Measurements from ENCODE around the gene SEMG1. TPM values are rescaled to one million over a fixed set of nuclear protein-coding genes. Genes with fewer than 3 reads are reported as not detected.

SEMG1 gene
- total RNA-seq, 2 donors from 2014 or later: not detected

DNA sequence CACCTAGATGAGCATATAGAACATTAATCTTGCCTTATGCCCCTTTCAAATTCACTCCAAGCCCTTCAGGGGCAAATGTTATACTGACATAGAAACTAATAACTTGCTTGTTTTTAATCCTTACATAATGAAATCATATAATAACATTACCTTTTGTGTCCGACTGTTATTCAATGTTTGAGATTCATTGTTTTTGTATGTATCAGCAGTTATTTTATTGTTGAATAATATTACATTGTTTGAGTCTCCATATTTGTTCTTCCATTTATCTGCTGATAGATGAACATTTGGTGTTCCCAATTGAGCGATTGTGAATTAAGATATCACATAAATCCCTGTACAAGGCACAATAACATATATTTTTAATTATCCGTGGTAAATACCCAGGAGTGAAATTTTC, 6.0 kb downstream of the SEMG1 start:
- intact Hi-C loops (cut with DNase I): no loop called here
- no peak for DNase-seq (ENCODE audit: low spot score)

DNA sequence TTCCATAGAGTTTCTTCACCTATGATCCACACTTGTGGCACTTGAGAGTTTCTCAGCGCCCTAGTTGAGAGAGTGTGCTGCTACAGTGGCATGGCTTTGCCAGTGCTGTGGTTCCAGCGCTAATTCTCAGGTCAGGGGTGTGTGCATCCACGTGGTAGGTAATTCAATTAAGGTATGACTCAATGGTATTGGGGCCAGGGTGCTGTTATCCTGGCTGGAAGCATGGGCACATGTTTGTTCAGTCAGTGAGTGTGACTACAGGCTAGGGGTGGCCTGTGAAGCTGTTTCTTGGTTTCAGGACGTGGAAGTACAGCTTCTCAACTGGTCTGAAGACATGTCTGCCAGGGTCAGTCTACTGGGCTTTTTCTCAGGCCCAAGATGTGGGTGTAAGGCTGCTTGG, 11.3 kb downstream of the SEMG1 start:
- DNase-seq (ENCODE audit: low spot score): no peak
- intact Hi-C loops (cut with DNase I): no loop called here

DNA sequence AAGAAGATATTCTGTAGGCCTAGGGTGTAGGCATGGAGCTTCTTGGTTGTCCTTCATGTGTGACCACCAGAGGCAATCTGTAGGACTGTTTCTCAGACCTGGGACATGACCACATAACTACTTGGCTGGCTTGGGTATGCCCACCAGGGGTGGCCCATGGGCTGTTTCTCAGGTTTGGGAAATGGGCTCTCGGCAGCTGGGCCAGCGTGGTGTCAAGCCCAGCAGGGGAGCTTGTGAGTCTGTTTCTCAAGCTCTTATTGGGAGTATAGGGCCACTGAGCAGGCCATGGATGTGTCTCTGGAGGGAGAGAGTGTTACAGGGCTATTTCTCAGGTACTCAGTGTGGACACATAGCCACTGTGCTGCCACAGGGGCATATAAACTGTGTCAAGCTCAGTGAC, 11.8 kb downstream of the SEMG1 start:
- intact Hi-C loops (cut with DNase I): no loop called here
- DNase-seq (ENCODE audit: low spot score): no peak

DNA sequence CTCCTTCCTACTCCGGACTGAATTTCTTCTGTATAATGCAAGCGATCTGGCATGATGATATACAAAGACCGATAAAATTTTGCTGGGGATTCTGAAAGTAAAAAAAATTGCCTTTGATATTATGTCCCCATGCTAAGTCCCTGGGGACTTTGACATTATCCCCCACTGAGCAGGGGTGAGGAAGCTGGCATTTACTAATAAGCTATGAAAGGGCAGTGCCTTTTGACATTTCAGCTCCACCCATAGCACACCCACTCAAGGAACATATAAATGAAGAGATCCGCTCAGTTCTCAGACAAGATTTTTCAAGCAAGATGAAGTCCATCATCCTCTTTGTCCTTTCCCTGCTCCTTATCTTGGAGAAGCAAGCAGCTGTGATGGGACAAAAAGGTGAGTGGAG, 14.2 kb downstream of the SEMG1 start, which contains the start of gene SEMG2:
Gene SEMG2, plus strand, starts transcription at position 298 of the 400 bp plus-strand sequence. Its CDS starts 17 bp downstream, at position 315.
- intact Hi-C loops (cut with DNase I): no loop called here
- DNase-seq (ENCODE audit: low spot score): no peak

GRCh38 chr20:45223136-45223535, 16.3 kb downstream of the SEMG1 start:
- DNase-seq (ENCODE audit: low spot score): no peak
- intact Hi-C loops (cut with DNase I): no loop called here

GRCh38 chr20:45226287-45226686, 19.5 kb downstream of the SEMG1 start:
- no peak for DNase-seq (ENCODE audit: low spot score)
- intact Hi-C loops (cut with DNase I): no loop called here

DNA sequence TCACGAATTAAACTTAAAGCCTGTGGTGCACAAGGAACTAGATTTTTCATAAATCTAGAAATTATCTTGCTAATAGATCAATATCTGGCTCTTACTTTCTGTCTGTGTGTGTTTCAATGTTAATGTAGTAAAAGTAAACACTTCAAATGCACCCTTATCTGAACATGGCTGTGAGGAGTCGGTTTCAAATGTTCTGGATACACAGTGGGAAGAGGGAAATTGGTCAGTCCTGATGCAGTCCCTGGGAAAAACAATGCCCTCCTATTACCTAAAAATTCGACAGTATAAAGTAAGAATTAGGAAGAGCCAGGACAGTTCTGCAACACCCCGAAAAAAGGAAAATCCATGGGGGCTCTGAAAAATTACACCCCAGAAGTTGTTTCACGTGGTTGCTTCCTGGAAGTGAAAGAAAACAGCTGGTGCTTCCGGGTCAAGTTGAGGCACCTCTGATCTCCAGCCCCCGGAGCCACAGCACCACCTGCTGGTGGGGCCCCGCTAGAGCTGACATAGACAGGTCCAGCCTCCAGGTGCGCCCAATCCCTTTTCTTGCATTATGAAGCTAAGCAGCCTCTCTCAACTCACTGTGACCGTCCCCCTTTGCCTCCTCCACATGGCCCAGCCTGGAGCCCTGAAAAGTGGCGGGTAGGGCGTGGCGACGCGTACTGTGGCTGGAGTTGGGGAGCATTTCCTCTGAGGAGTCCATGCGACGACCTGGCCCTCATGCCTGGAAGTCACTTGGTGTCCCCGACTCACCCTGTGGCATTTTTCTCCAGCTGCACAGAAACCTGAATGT, 22.6 kb downstream of the SEMG1 start:
- DNase-seq (ENCODE audit: low spot score): no peak
- intact Hi-C loops (cut with DNase I): no loop called here

DNA sequence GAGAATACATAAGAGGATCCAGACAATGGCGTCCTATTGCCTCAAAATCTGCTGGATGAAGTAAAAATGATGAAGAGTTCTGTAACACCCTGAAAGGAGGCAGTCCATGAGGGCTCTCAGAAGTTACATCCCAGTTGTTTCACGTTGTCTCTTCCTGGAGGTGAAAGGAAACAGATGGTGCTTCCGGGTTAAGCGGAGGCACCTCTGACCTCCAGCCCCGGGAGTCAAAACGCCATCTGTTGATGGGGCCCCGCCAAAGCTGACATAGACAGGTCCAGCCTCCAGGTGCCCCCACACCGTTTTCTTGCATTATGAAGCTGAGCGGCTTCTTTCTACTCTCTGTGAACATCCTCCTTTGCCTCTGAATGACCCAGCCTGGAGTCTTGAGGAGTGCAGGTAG, 23.8 kb downstream of the SEMG1 start:
- intact Hi-C loops (cut with DNase I): no loop called here
- DNase-seq (ENCODE audit: low spot score): no peak

DNA sequence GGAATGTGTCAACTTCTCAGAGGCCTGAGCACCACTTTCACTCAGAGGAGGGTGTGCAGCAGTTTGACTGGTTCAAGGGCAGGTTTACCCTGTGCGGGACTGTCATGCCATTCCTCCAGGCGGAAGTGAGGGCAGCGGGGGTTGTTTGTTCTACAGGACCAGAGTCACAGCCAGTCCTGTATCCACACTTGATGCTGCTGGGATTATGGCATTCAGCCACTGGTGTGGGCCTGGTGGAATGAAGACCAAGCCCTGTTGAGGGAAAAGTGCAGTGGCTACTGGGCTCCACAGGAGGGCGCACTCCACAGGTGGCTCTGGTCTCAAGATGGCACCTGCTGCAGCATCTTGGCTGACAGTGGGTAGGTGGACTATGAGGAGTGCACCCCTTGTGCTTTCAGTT, 29.2 kb downstream of the SEMG1 start:
- intact Hi-C loops (cut with DNase I): no loop called here
- no peak for DNase-seq (ENCODE audit: low spot score)

- no peak for DNase-seq (ENCODE audit: low spot score)
- intact Hi-C loops (cut with DNase I): no loop called here
Measured at GRCh38 chr20:45238139-45238538, 31.3 kb downstream of the SEMG1 start.

- intact Hi-C loops (cut with DNase I): no loop called here
- DNase-seq (ENCODE audit: low spot score): no peak
Measured at GRCh38 chr20:45246109-45246508, 39.3 kb downstream of the SEMG1 start.

GRCh38 chr20:45247865-45248264, 41.0 kb downstream of the SEMG1 start:
- DNase-seq (ENCODE audit: low spot score): no peak
- intact Hi-C loops (cut with DNase I): no loop called here

DNA sequence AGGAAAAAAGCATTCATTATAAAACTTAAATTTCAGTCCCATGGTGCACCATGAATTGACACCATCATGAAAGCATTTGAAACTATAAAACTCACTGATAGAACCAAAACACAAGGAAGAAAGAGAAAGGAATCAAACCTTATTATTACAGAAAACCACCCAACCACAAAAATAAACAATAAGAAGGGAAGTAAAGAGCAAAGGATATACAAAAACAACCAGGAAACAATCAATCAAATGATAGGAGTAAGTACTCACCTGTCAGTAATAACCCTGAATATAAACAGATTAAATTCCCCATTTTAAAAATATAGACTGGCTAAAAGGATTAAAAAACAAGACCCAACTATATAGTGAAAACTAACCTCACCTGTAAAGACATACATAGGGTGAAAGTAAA, 41.8 kb downstream of the SEMG1 start:
- intact Hi-C loops (cut with DNase I): no loop called here
- no peak for DNase-seq (ENCODE audit: low spot score)

DNA sequence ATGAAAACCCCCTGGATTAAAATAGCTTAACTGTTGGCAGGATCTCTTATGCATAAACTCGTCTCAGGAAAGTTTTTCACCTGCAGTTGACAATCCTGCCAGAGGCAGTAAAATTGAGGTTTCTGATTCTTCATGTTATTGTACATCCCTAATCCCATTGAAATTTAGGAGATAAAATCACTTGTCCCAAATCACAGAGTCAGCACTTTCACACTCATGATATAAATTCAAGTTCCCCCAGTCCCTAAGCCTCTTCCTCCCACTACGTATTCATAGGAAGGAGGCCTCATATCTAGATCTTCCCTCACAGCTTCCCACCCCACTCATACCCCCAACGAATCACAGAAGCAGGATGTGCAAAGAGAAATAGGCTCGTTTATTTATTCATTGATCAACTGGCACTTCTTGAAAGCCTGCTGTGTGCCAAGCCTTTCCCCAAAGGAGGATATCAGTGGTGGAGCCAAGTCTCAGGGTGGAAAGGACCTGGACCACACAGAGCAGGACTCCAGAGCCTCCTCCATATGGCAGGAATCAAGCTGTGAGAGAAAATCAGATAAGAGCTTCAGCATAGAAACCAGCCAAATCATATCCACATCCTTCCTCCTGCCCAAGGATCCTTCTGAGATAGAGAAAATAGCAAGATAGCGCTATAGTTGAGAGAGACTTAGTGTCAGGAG, 45.2 kb downstream of the SEMG1 start:
- DNase-seq (ENCODE audit: low spot score): no peak
- intact Hi-C loops (cut with DNase I): no loop called here

DNA sequence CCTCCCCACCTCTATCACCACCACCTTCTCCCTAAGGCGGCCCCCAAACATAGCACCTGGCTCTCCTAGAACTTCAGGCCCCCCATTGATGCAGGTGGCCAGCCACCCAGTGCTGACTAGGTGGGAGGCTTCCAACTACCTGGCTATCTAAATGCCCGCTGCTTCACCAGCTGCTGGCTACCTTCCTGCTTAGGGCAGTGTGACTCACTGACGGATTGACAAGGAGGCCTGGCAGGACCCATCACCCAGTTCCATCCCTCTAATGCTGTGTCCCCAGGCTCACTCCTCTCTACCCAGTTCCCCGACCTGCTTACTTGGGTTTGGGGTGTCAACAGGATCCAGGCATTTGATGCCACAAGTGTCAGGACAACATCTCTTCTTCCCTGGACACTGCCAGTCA, 46.4 kb downstream of the SEMG1 start:
- intact Hi-C loops (cut with DNase I): no loop called here
- DNase-seq (ENCODE audit: low spot score): no peak

DNA sequence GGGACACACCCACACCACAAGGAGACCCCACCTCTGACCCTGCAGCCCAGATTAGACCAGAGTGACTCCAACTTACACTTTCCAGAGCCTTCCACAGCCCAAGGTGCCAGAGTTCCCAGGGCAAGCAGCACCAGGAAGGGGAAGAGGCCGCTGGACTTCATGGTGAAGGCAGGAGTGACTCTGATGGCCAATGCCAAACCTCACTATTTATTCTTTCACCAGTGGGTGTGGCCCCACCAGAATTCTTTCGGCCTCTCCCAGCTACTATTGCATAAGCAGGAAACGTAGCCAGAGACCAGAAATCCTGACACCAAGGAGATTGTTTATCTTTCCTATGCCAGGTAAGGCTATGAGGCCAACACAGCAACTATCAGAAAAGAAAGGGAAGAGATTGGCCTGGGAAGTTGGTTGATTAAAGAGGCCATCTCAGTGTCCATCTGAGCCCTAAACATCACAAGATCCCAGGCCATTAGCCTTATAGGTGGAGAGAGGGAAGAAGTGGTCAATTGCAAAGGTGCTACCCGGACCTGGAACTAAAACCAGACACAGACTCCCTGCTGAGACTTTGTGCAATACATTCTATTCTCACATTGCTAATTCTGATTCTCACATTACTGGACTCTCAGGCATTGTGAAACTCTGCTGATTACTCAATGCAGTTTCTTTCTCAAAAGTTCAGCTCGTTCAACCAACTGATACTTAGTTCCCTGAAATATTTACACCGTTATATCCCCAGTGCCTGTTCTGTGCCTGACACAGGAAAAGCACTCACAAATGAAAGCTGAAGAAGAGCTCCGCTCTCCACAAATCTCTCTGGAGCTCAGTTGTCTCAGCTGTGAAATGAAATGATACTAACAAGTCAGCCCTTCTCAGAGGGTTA, 47.8 kb downstream of the SEMG1 start, which contains the start of gene SLPI:
Gene SLPI, minus strand, starts transcription at position 182 of the 880 bp plus-strand sequence. Its CDS starts 21 bp downstream, at position 161.
- no peak for DNase-seq (ENCODE audit: low spot score)
- intact Hi-C loops (cut with DNase I): no loop called here

GRCh38 chr20:45257161-45257560, 50.3 kb downstream of the SEMG1 start:
- DNase-seq (ENCODE audit: low spot score): no peak
- intact Hi-C loops (cut with DNase I): no loop called here

- DNase-seq (ENCODE audit: low spot score): no peak
- intact Hi-C loops (cut with DNase I): no loop called here
Measured at GRCh38 chr20:45257711-45258110, 50.9 kb downstream of the SEMG1 start.

DNA sequence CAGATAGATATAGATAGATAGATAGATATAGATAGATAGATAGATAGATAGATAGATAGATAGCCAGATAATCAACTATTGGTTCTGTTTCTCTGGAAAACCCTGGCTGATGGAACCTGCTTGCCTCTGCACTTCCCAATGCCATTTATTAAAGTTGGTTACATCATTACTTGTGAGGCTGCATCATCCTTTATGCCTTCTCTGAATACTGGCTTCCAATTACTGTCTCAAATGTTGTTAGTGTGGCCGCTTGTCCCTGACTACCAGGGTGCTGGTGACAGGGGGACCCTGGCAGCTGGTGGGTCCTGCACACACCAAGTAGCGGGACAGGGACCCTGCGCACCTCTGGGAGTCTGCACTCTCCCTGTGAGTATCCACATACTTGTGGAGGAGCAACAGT, 51.4 kb downstream of the SEMG1 start:
- intact Hi-C loops (cut with DNase I): no loop called here
- DNase-seq (ENCODE audit: low spot score): no peak

DNA sequence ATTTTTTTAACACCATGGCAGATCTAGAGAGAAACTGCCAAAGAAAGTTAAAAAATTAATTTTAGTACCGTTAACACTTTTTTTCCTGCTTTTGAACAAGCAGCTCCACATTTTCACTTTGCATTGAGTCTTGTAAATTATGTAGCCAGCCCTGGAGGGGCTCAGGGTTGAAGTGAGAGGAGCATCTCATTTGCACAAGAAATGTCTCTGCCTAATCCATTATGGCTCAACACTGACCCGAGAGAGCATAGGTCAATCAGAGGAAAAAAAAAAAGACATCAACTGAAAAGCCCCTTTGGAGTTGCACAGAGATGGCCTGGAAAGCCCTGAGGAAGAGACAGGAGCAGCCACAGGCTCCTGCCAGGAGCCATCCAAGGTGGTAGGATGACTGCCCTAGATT, 51.8 kb downstream of the SEMG1 start:
- no peak for DNase-seq (ENCODE audit: low spot score)
- intact Hi-C loops (cut with DNase I): no loop called here

Data from posterior vena cava (tissue), 2 donors.